Measurements from ENCODE around the gene FXYD3.

FXYD3 gene

DNA sequence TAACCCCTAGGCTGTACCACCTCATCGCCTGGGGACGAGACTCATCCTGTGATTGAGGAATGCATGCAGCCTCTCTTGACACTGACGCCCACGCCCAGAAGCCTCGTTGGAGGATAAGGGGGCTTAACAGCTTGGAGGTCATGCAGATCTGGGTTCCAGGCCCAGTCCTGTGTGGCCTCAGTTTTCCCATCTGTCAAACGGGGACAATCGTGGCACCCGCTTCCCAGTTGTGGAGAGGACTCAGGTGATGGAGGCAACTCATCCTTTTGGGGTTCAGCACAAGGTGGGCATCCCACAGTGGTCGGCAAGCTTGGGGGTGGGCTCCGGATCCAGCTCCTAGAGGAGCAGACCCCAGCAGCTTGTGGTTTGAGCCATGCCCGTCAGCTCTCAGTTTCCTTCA lies 20.6 kb downstream of the FXYD3 start:
- no peak overlapping the region for H3K27ac Mint-ChIP-seq
- peaks cover 23% of the 10 kb centered on the region for H3K4me1 Mint-ChIP-seq
- no peak for ATAC-seq
- no peaks in the 10 kb centered on the region for H3K27me3 Mint-ChIP-seq
- H3K36me3 Mint-ChIP-seq, result no peaks in the 10 kb centered on the region
- no peak overlapping the region for H3K4me3 Mint-ChIP-seq
- H3K9me3 Mint-ChIP-seq, result peaks cover 6% of the 10 kb centered on the region

DNA sequence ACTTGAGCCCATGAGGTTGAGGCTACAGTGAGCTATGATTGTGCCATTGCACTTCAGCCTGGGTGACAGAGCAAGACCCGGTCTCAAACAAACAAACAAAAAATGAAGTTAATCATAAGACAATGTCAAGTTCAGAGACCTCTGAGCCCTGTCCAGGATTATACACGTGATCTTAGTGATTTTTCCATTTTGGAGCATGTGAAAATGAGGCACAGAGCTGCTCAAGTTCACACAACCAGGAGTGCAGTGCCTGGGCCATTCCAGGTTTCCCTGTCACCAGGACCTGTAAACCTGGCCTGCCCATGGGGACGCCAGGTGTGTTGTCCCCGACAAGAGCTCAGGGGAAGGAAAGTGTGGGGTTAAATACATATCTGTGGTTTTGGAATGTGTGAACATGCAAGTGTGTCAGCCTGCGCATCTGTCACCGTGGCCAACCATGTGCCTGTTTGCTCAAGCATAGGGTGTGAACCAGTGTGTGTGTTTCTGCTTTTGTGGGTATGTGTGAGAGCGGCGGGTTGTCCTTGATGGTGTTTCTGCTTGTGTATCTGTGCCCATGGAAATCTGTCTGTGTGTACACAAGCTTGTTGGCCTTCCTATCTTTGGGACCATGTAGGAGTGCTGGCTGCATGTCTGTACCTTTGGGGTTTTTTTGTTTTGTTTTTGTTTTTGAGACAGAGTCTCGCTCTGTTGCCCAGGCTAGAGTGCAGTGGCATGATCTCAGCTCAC lies 21.5 kb downstream of the FXYD3 start:
- H3K4me3 Mint-ChIP-seq, result no peak overlapping the region
- H3K4me1 Mint-ChIP-seq, result peaks cover 32% of the 10 kb centered on the region
- H3K27ac Mint-ChIP-seq, result peak overlapping the region; percentile 21
- ATAC-seq, result no peak
- no peaks in the 10 kb centered on the region for H3K36me3 Mint-ChIP-seq
- no peaks in the 10 kb centered on the region for H3K27me3 Mint-ChIP-seq
- peaks cover 6% of the 10 kb centered on the region for H3K9me3 Mint-ChIP-seq

DNA sequence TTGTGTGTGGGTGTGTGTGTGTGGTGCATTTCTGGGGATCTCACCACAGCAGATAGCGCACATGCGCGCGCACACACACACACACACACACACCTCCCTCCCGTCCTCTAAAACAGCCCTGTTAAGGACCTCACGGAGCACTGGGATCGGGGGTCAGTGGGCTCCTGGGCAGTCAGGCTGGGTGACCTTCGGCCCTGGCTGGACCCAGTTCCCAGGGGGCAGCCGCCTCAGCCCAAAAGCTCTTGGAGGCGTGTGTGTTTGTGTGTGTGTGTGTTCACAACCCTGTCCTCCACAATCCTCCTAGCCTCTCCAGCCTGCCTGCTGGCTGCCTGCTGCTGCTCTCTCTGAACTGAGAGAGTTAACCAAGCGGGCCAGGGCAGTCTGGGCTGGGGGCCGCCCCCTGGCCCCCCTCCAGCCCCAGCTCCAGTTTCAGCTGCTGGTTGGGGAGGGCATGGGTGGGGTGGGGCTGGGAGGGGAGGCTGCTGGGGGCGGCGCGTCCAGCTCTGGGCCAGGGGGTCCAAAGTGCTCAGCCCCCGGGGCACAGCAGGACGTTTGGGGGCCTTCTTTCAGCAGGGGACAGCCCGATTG lies 22.8 kb downstream of the FXYD3 start, which contains the start of gene FXYD1:
Gene FXYD1, plus strand, starts transcription at position 520 of the 588 bp plus-strand sequence. CDS start 1,256 bp downstream, outside the sequence.
- no peaks in the 10 kb centered on the region for H3K9me3 Mint-ChIP-seq
- H3K4me1 Mint-ChIP-seq, result peaks cover 37% of the 10 kb centered on the region
- ATAC-seq, result no peak
- no peaks in the 10 kb centered on the region for H3K27me3 Mint-ChIP-seq
- peak within 1 kb of the TSS; percentile 21 for H3K27ac Mint-ChIP-seq
- H3K4me3 Mint-ChIP-seq, result no peak within 1 kb of the TSS
- H3K36me3 Mint-ChIP-seq, result no peaks in the 10 kb centered on the region

DNA sequence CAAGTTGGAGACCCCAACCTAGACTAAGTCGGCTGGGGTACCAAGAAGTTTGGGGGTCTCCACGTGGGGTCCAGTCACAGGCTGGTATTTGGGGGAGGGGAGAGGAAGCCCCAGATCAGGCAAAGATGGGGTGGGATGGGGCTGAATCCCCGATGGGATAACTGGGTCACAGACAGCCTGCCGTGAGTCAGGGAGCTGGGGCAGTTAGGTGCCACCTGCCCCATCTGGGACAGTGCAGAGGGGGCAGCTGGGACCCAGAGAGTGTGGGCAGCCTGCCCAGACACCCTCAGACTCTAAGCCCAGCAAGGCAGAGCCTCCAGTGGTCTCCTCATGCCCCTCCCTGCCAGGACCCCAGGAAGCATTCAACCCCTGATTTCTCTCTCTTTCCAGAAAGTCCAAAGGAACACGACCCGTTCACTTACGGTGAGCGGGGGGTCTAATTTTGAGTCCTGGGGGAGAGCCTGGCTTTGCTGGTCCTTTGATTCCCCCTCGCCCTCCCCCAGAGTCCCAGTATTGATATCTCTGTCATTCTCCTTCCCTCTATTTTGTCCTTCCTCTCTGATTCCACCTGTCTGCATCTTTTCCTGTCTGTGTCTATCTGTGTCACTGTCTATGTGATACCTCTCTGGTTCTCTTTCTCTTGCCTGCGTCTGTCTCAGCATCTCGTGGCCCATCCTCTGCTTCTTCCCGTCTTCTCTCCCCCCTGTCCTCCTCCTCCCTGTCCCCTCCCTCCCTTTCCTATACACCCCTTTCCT lies 24.8 kb downstream of the FXYD3 start:
- Mint-ChIP-seq H3K27me3 (no peaks in the 10 kb centered on the region), H3K27ac (peak overlapping the region; percentile 53), H3K4me3 (peak overlapping the region; percentile 69), H3K36me3 (no peaks in the 10 kb centered on the region), H3K9me3 (no peaks in the 10 kb centered on the region), H3K4me1 (peaks cover 52% of the 10 kb centered on the region)
- ATAC-seq, result no peak

DNA sequence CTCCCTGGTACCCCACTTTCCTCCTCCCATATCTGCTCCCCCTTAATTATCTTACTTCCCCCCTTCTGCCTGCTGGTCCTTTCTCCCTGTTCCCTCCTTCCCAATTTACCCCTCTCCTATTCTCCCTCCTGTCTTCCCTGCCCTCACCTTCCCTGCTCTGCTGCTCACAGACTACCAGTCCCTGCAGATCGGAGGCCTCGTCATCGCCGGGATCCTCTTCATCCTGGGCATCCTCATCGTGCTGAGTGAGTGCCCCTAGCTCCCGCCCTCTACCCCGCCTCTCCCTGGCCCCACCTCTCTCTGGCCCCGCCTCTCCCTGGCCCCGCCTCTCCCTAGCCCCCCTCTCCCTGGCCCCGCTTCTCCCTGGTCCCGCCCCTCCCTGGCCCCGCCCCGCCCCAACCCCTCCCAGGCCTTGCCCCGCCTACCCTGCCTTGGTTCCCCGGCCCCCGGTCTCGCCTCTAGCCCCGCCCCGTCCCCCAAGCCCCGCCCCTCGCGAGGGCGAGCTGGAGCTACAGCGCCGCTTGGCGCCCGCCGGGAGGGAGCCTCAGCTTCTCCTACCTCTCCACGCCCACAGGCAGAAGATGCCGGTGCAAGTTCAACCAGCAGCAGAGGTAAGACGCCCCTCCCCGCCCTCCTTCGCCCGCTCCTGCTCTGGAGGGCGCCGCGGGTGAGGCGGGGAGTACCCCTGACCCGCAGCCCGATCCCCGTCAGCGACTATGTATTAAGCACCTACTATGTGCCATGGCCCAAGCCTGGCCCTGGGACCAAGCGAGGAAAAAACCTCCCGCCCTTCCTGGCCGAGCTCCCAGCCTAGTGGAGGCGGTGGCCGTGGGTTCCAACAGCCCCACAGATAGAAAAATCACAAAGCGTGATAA lies 25.6 kb downstream of the FXYD3 start:
- Mint-ChIP-seq H3K9me3 (no peaks in the 10 kb centered on the region), H3K27me3 (no peaks in the 10 kb centered on the region), H3K4me3 (peak overlapping the region; percentile 81), H3K4me1 (peaks cover 52% of the 10 kb centered on the region), H3K27ac (peak overlapping the region; percentile 53), H3K36me3 (no peaks in the 10 kb centered on the region)
- ATAC-seq, result peak; percentile 87

DNA sequence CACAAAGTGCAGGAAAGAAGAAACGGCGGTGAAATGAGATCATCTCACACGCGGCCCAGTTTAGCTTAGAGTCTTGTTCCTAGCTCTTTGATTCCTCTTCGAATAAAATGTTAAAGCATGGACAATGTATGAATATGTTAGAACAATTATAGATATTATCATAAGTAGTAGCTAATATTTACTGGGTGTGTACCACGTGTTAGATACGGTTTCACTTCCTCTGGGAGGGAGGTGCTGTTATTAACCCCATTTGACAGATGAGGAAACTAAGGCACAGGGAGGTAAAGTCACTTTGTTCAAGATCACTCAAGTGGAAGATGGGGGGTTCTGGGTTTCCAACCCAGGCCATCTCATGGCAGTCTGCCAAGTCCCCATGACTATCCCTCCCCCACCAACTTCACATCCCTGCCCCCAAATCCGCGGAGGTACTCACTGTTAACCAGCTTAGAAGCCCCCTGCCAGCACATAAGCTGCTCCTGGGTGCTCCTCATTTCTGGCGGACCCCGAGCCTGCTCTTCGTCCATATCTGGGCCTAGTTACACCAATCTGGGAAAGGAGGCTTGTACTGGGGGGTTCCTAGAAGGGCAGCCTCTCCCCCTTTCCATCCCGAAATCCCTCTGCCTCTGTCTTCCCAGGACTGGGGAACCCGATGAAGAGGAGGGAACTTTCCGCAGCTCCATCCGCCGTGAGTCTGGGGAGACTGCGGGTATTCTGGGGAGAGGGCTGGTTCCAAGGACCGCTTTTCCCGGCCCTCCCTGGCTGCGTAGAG lies 26.4 kb downstream of the FXYD3 start:
- no peak for ATAC-seq
- Mint-ChIP-seq H3K36me3 (no peaks in the 10 kb centered on the region), H3K4me1 (peaks cover 52% of the 10 kb centered on the region), H3K27ac (peak overlapping the region; percentile 53), H3K9me3 (no peaks in the 10 kb centered on the region), H3K4me3 (peak overlapping the region; percentile 81), H3K27me3 (no peaks in the 10 kb centered on the region)

DNA sequence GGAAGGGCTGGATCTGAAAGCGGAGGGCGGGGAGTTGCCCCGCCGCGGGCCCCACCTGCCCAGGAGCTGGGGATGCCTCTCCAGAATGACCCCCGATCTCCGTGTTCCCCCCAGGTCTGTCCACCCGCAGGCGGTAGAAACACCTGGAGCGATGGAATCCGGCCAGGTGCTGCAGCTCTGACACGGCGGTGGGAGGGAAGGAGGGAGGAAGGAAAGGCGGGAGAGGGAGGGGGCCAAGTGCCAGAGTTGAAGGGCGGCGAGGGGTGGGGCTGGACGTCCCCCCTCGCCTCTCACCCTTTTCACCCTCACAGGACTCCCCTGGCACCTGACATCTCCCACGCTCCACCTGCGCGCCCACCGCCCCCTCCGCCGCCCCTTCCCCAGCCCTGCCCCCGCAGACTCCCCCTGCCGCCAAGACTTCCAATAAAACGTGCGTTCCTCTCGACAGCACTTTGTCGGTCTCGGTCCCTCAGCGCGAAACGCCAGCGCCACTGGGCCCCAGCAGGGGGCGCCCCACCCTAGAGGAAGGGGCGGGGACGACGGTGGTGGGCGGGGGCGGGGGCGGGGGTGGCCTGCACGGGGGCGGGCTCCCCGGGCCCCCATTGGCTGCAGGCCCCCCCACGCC lies 27.1 kb downstream of the FXYD3 start:
- no peaks in the 10 kb centered on the region for H3K36me3 Mint-ChIP-seq
- H3K4me3 Mint-ChIP-seq, result peak overlapping the region; percentile 62
- no peaks in the 10 kb centered on the region for H3K27me3 Mint-ChIP-seq
- peak; percentile 9 for ATAC-seq
- H3K9me3 Mint-ChIP-seq, result no peaks in the 10 kb centered on the region
- H3K4me1 Mint-ChIP-seq, result peaks cover 45% of the 10 kb centered on the region
- H3K27ac Mint-ChIP-seq, result no peak overlapping the region

DNA sequence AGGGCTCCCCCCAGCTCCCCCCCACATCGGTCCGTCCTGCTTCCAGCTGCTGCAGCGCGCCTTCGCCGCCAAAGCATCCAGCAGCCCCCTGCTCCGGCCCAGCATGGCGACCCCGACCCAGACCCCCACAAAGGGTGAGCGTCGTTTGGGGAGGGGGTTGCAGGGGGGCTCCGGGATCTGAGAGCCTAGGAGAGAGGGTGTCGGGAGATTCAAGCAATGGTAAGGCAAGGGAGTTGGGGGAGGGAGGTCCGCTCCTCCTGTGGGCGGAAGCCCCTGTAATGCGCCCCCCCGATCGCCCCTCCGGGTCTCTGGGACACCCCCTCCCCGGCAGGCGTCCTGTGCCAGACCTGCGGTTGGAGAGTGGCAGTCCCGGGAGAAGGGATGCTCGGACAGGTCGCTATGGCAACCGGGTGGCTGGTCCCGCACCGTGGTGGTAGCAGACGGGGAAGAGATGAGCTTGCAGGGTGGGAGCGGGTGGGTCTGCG lies 27.6 kb downstream of the FXYD3 start, which contains the start of gene FXYD7:
Gene FXYD7, plus strand, starts transcription at position 25 of the 485 bp plus-strand sequence. Its CDS starts 79 bp downstream, at position 104.
- Mint-ChIP-seq H3K36me3 (no peaks in the 10 kb centered on the region), H3K4me1 (peaks cover 39% of the 10 kb centered on the region), H3K27ac (peak within 1 kb of the TSS; percentile 25), H3K9me3 (no peaks in the 10 kb centered on the region), H3K4me3 (peak within 1 kb of the TSS; percentile 70), H3K27me3 (no peaks in the 10 kb centered on the region)
- ATAC-seq, result no peak

DNA sequence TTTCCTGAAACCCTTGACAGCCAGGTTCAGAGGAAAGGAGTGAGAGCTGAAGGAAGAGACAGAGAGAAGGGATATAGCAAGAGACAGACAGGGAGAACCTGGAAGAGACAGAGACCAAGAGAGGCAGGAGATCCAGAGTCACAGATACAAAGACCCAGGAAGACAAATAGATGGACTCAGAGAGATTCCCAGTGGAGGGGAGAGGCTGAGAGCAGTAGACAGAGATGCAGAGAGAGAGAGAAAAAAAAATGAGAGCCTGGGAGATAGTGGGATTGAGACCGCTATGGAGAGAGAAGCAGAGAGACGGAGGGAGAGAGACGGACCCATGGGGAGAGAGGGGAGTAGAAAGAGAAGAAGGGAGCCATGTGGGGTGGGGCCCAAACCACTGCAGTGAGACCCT lies 28.2 kb downstream of the FXYD3 start:
- Mint-ChIP-seq H3K27ac (peak overlapping the region; percentile 25), H3K27me3 (no peaks in the 10 kb centered on the region), H3K9me3 (no peaks in the 10 kb centered on the region), H3K4me1 (peaks cover 39% of the 10 kb centered on the region), H3K36me3 (no peaks in the 10 kb centered on the region), H3K4me3 (no peak overlapping the region)
- no peak for ATAC-seq

DNA sequence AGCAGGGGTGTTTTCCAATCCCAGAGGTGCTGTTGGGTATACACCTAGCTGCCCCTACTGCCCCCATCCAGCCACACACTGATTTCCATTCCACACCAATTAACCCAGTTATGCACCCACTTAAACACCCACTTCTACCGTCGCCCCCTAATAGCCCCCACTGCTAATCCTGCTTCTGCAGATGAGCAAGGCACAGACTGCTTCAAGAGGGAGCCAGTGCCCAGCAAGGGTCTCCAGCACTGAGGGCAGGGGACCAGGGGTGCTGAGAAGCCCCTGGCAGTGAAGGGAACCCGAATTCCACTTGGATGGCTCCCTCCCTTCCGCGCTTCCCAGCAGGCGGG lies 28.6 kb downstream of the FXYD3 start:
- H3K27ac Mint-ChIP-seq, result peak overlapping the region; percentile 25
- no peaks in the 10 kb centered on the region for H3K27me3 Mint-ChIP-seq
- peaks cover 39% of the 10 kb centered on the region for H3K4me1 Mint-ChIP-seq

DNA sequence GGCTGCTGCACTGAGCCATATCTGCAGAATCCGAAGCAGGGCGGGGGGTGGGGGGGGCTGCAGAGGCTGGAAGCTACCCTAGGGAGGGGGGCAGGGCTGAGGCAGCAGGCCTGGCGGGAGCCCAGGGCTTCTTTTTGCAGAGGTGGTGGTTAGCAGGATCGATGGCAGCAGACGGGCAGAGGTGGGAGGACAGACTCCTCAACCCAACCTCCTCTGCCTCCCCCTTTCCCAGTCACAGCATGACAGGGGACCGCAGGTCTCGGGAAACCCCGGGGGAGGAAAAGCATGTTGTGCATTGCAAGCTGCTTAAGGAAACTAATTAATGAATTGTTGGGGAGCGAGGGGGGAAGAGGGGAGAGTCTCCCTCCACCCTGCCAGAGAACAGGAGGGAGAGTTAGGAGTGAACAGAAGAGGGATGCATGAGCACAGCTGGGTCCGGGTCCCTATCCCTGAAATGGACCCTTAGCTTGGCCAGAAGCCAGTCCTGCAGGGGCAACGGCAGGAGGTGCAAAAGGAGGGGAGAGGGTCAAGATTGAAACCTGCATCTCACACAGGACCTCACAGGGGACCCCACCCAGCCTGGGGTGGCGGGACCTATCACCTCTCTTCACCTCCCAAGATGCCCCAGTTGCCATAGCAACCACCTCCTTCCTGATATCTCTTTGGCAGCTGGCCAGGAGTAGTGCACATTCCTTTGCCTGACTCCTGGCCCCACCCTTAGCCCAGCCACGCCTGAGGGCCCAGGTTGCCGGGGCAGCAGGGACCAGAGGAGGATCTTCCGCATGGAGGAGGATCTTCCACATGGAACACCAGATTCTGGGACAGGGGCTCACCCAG lies 29.2 kb downstream of the FXYD3 start:
- Mint-ChIP-seq H3K4me3 (no peak overlapping the region), H3K36me3 (no peaks in the 10 kb centered on the region), H3K9me3 (no peaks in the 10 kb centered on the region), H3K4me1 (peaks cover 39% of the 10 kb centered on the region), H3K27ac (no peak overlapping the region), H3K27me3 (no peaks in the 10 kb centered on the region)
- ATAC-seq, result no peak

More for the DNA sequence above, 28.6 kb downstream of the FXYD3 start:
- Mint-ChIP-seq H3K9me3 (no peaks in the 10 kb centered on the region), H3K36me3 (no peaks in the 10 kb centered on the region), H3K4me3 (no peak overlapping the region)
- ATAC-seq, result no peak

DNA sequence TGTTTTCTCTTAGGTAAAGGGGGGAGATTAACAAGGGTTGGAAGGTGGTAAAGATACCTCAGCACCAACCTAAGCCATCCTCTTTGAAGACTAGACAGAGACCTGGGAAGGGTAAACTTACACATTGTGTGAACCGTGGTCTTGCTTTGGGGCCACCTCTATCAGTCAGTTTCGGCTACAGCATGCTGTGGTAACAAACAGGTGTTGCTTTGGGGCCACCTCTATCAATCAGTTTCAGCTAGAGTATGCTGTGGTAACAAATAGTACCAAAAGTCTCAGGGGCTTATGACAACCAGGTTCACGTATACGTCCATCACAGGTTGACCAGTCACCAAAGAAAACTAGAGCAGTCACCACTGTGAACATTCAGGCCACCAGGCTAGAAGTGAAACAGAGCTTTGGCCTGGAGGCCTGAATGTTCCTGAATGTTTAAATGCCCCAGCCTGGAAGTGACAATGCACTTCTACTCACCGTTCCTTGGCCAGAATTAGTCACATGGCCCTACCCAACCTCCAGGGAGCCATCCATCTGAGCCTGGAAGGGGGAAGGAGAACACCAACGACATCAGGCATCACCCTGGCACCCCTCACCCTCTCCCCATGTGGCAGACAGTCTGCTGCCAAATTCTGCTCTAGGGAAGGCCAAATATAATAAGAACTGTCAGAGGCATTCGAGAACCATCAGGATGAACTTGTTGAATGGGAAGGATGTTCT lies 31.3 kb downstream of the FXYD3 start:
- Mint-ChIP-seq H3K36me3 (no peaks in the 10 kb centered on the region), H3K4me1 (peaks cover 24% of the 10 kb centered on the region), H3K4me3 (no peak overlapping the region), H3K9me3 (no peaks in the 10 kb centered on the region), H3K27me3 (no peaks in the 10 kb centered on the region), H3K27ac (peak overlapping the region; percentile 7)
- no peak for ATAC-seq

DNA sequence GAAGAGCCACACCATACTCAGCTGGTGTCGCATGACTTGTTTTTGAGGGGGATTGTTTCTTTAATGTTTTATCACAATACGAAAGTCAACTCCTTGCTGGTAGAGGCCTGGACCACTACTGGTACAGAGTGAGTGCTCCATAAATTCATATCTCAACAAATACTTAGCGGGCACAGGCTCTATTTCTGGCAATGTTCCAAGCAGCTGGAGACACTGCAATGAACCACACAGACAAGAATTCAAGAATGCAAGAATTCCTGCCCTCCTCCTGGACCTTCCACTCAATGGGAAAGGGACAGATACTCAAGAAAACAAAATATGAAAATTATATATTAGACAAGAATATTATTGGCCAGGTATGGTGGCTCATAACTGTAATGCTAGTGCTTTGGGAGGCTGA lies 33.8 kb downstream of the FXYD3 start:
- no peak overlapping the region for H3K4me3 Mint-ChIP-seq
- peaks cover 30% of the 10 kb centered on the region for H3K4me1 Mint-ChIP-seq
- no peak overlapping the region for H3K27ac Mint-ChIP-seq

More for the DNA sequence above, 33.8 kb downstream of the FXYD3 start:
- ATAC-seq, result no peak
- Mint-ChIP-seq H3K9me3 (no peaks in the 10 kb centered on the region), H3K36me3 (no peaks in the 10 kb centered on the region), H3K27me3 (no peaks in the 10 kb centered on the region)

Measured in stimulated activated memory B cell treated with anti-CD40 and anti-IgM and Interleukin-4, amounts not matched to agents 10 μg/mL and 1 μg/mL and 100 μg/mL, for 72 hours (primary cell).